ENCODE measurements around the gene PLEKHG7.

The PLEKHG7 gene

GRCh38 chr12:92756898-92757596, 54.3 kb downstream of the PLEKHG7 start:
- H3K36me3 Mint-ChIP-seq: no peaks in the 10 kb centered on the region
- no peak overlapping the region for H3K4me3 Mint-ChIP-seq
- H3K27me3 Mint-ChIP-seq: peaks cover 4% of the 10 kb centered on the region
- no peak overlapping the region for H3K27ac Mint-ChIP-seq
- no peaks in the 10 kb centered on the region for H3K9me3 Mint-ChIP-seq
- no peaks in the 10 kb centered on the region for H3K4me1 Mint-ChIP-seq

- H3K4me1 Mint-ChIP-seq: no peaks in the 10 kb centered on the region
- H3K4me3 Mint-ChIP-seq: no peak overlapping the region
- H3K27ac Mint-ChIP-seq: no peak overlapping the region
- no peaks in the 10 kb centered on the region for H3K9me3 Mint-ChIP-seq
- peaks cover 6% of the 10 kb centered on the region for H3K27me3 Mint-ChIP-seq
- H3K36me3 Mint-ChIP-seq: no peaks in the 10 kb centered on the region
These were observed 54.9 kb downstream of the PLEKHG7 start for GRCh38 chr12:92757597-92758121.

GRCh38 chr12:92759634-92760268, 57.0 kb downstream of the PLEKHG7 start:
- Mint-ChIP-seq H3K27ac (no peak overlapping the region), H3K27me3 (peaks cover 9% of the 10 kb centered on the region), H3K36me3 (no peaks in the 10 kb centered on the region), H3K4me3 (no peak overlapping the region), H3K4me1 (no peaks in the 10 kb centered on the region), H3K9me3 (no peaks in the 10 kb centered on the region)

GRCh38 chr12:92762773-92763172, 60.0 kb downstream of the PLEKHG7 start:
- peaks cover 7% of the 10 kb centered on the region for H3K27me3 Mint-ChIP-seq
- H3K27ac Mint-ChIP-seq: no peak overlapping the region
- H3K4me1 Mint-ChIP-seq: no peaks in the 10 kb centered on the region
- no peaks in the 10 kb centered on the region for H3K9me3 Mint-ChIP-seq
- H3K4me3 Mint-ChIP-seq: no peak overlapping the region
- H3K36me3 Mint-ChIP-seq: no peaks in the 10 kb centered on the region

DNA sequence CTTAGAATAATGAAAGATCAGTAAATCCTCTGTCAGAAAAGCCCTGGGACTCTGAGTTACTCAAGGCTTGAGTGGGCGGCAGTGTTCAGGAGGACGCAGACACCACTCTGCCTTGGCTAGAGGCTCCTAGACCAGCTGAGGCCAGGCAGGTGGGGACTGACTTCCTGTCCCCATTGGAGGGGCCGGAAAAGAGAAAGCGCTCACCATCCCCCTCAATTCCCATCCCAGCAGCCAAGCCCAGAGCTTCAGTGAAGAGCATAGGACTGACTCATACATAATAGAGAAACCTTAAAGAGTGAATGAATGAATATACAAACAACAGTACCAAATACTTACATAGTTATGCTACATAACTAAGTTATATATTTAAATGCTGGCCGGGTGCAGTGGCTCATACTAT, 62.0 kb downstream of the PLEKHG7 start:
- peaks cover 7% of the 10 kb centered on the region for H3K27me3 Mint-ChIP-seq
- no peak overlapping the region for H3K27ac Mint-ChIP-seq
- H3K4me3 Mint-ChIP-seq: no peak overlapping the region
- no peaks in the 10 kb centered on the region for H3K36me3 Mint-ChIP-seq
- H3K9me3 Mint-ChIP-seq: no peaks in the 10 kb centered on the region
- peaks cover 17% of the 10 kb centered on the region for H3K4me1 Mint-ChIP-seq

DNA sequence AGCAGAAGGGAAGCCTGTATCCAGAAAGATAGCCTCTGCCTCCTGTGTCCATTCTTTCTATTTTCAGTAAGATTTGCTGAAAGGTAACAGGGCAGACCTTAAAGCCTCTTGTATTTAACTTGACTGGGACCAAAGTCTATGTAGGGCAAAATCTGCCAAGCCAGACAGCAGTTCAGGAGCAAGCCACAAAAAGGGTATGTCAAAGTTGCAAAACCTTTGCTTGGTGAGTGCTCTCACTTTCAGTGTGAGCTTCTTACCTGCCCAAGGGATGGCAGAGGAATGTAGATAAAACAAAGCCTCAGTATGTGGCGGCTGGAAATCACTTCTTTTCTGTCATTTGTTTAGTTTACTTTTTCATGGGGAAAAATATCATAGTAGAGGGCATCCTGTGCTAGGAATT, 63.1 kb downstream of the PLEKHG7 start:
- no peak overlapping the region for H3K27ac Mint-ChIP-seq
- H3K9me3 Mint-ChIP-seq: no peaks in the 10 kb centered on the region
- no peaks in the 10 kb centered on the region for H3K36me3 Mint-ChIP-seq
- peaks cover 7% of the 10 kb centered on the region for H3K27me3 Mint-ChIP-seq
- no peak overlapping the region for H3K4me3 Mint-ChIP-seq
- H3K4me1 Mint-ChIP-seq: peaks cover 28% of the 10 kb centered on the region

DNA sequence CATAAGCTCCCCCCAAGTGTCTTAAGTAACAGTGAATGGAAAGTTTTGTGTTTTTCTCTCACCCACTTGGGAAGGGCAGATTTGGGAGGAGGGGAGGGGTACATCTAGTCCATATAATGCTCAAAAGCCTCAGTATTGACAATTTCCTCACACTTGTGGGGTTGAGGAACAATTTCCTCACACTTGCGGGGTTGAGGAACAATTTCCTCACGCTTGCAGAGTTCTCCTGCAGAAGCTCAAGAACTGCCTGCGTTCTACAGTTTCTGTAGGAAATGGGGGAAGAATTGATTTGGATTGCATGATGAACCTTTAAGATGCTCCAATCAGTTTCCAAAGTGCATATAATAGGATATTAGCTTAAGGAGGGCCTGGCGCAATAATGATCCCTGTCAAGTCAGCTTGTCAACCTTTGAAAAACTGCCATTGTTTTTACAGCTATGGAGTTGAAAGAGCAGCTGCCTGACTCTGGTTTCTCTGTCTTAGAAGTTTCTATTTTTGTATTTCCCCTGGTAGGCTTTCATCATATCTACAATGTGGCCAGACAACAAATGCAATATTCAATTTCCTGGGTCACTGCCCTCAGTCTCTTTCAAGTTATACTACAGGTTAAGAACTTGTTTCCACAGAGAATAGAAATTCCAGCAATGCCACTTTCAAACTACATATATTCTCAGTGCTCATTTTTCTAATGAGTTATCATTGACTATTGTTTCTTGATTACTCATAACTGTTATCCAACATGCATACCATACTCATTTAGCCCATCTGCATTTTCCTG, 66.5 kb downstream of the PLEKHG7 start:
- no peaks in the 10 kb centered on the region for H3K9me3 Mint-ChIP-seq
- peak overlapping the region; percentile 17 for H3K4me3 Mint-ChIP-seq
- peaks cover 3% of the 10 kb centered on the region for H3K36me3 Mint-ChIP-seq
- H3K27ac Mint-ChIP-seq: no peak overlapping the region
- H3K27me3 Mint-ChIP-seq: no peaks in the 10 kb centered on the region
- peaks cover 37% of the 10 kb centered on the region for H3K4me1 Mint-ChIP-seq

- no peak overlapping the region for H3K27ac Mint-ChIP-seq
- H3K36me3 Mint-ChIP-seq: peaks cover 4% of the 10 kb centered on the region
- H3K27me3 Mint-ChIP-seq: no peaks in the 10 kb centered on the region
- H3K4me3 Mint-ChIP-seq: no peak overlapping the region
- H3K9me3 Mint-ChIP-seq: no peaks in the 10 kb centered on the region
- H3K4me1 Mint-ChIP-seq: peaks cover 40% of the 10 kb centered on the region
These were observed 68.2 kb downstream of the PLEKHG7 start for GRCh38 chr12:92771001-92771400.

DNA sequence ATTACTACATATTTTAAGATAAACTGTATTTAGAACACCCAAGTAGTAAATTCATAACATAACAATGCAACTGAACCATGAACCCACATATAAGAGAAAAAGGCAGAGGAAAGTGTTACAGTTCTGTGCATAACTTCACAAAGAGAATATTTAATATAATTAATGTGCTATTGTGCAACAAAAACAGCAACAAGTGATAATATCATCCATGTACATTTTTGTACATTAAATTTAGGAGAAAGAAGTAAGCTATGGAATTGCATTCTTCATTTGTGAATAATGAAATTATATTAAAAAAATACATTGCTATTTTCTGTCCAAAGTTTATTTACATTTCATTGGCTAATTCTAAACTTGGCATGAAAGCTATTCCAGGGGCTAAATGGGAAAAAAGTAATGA, 72.6 kb downstream of the PLEKHG7 start:
- Mint-ChIP-seq H3K36me3 (peaks cover 13% of the 10 kb centered on the region), H3K27ac (no peak overlapping the region), H3K4me1 (peaks cover 17% of the 10 kb centered on the region), H3K27me3 (no peaks in the 10 kb centered on the region), H3K4me3 (no peak overlapping the region), H3K9me3 (no peaks in the 10 kb centered on the region)

GRCh38 chr12:92778525-92778924, 75.7 kb downstream of the PLEKHG7 start:
- Mint-ChIP-seq H3K4me3 (no peak overlapping the region), H3K27me3 (no peaks in the 10 kb centered on the region), H3K36me3 (peaks cover 11% of the 10 kb centered on the region), H3K4me1 (peaks cover 3% of the 10 kb centered on the region), H3K9me3 (no peaks in the 10 kb centered on the region), H3K27ac (no peak overlapping the region)

- peaks cover 2% of the 10 kb centered on the region for H3K4me1 Mint-ChIP-seq
- H3K27me3 Mint-ChIP-seq: no peaks in the 10 kb centered on the region
- no peak overlapping the region for H3K27ac Mint-ChIP-seq
- H3K36me3 Mint-ChIP-seq: peaks cover 9% of the 10 kb centered on the region
- no peaks in the 10 kb centered on the region for H3K9me3 Mint-ChIP-seq
- H3K4me3 Mint-ChIP-seq: no peak overlapping the region
These were observed 77.1 kb downstream of the PLEKHG7 start for GRCh38 chr12:92779902-92780301.

- H3K27me3 Mint-ChIP-seq: no peaks in the 10 kb centered on the region
- H3K9me3 Mint-ChIP-seq: no peaks in the 10 kb centered on the region
- H3K4me3 Mint-ChIP-seq: no peak overlapping the region
- no peak overlapping the region for H3K27ac Mint-ChIP-seq
- peaks cover 10% of the 10 kb centered on the region for H3K4me1 Mint-ChIP-seq
- no peaks in the 10 kb centered on the region for H3K36me3 Mint-ChIP-seq
These were observed 81.6 kb downstream of the PLEKHG7 start for GRCh38 chr12:92784356-92784755.

- H3K27me3 Mint-ChIP-seq: no peaks in the 10 kb centered on the region
- no peaks in the 10 kb centered on the region for H3K9me3 Mint-ChIP-seq
- no peak overlapping the region for H3K4me3 Mint-ChIP-seq
- H3K36me3 Mint-ChIP-seq: peaks cover 2% of the 10 kb centered on the region
- H3K27ac Mint-ChIP-seq: no peak overlapping the region
- H3K4me1 Mint-ChIP-seq: peaks cover 14% of the 10 kb centered on the region
These were observed 82.2 kb downstream of the PLEKHG7 start for GRCh38 chr12:92784797-92785562.

GRCh38 chr12:92785563-92785950, 82.8 kb downstream of the PLEKHG7 start:
- Mint-ChIP-seq H3K27me3 (no peaks in the 10 kb centered on the region), H3K4me3 (no peak overlapping the region), H3K36me3 (peaks cover 6% of the 10 kb centered on the region), H3K27ac (no peak overlapping the region), H3K4me1 (peaks cover 20% of the 10 kb centered on the region), H3K9me3 (no peaks in the 10 kb centered on the region)

GRCh38 chr12:92786045-92786444, 83.3 kb downstream of the PLEKHG7 start:
- peaks cover 23% of the 10 kb centered on the region for H3K4me1 Mint-ChIP-seq
- H3K36me3 Mint-ChIP-seq: peaks cover 9% of the 10 kb centered on the region
- no peak overlapping the region for H3K27ac Mint-ChIP-seq
- H3K27me3 Mint-ChIP-seq: no peaks in the 10 kb centered on the region
- H3K4me3 Mint-ChIP-seq: no peak overlapping the region
- H3K9me3 Mint-ChIP-seq: no peaks in the 10 kb centered on the region

Measured in activated naive CD4-positive, alpha-beta T cell treated with anti-CD3 and anti-CD28 coated beads, Interleukin-2, amount 50 U/mL, for 24 hours (primary cell).